H1 (cell line): ENCODE data around the gene TMEM212. TPM values are rescaled to one million over a fixed set of nuclear protein-coding genes. Genes with fewer than 3 reads are reported as not detected.

ENCODE experiments used
- CHD7 ChIP-seq: fragments of 300-600 bp; sonication (generic); IDR thresholded peaks from 2 replicates; pipeline ENCODE4 v1.7.1; 2012; ENCODE audit warnings: low read length, moderate library complexity, mild to moderate bottlenecking, inconsistent platforms; ENCODE audit not compliant: insufficient replicate concordance
- E2F6 ChIP-seq: IDR thresholded peaks from 2 replicates; pipeline ENCODE4 v1.6.1; 2012; ENCODE audit warnings: inconsistent platforms
- polyA plus RNA-seq, 7 experiments: library from polyadenylated mRNA; depleted of rRNA in 3 of 7; stranded (reverse) in 5 of 7; unstranded in 2 of 7; fragments of >200 nt in 5 of 7; fragments of 200-250 nt in 2 of 7; gene quantifications; 1 replicate in 5 of 7; 2 replicates in 1 of 7; 4 replicates in 1 of 7; pipeline versions ENCODE4 v1.2.1 to v1.2.3, GENCODE V29; 2011 to 2013; ENCODE audit warnings: missing spikeins in 2 of 7, mixed read lengths in 2 of 7
- total RNA-seq: library from RNA; stranded (reverse); fragmentation: NEBNext Ultra II Directional; extraction: Animal tissue kit (Norgen Biotek cat#: 25700); gene quantifications from 2 replicates; pipeline ENCODE4 v1.2.1, GENCODE V29; 2021

TMEM212 gene
- total and polyA plus RNA-seq, 2 of the 8 experiments (the other 6 are each of a cell fraction or from before 2014, with no cell fraction given) = not detected

GRCh38 chr3:171827385-171827784 lies 15.8 kb upstream of the TMEM212 start (continued):
- TF ChIP-seq CHD7 (no peak), E2F6 (no peak)
